Stromal cell of bone marrow (primary cell): ENCODE results near the gene CBX2.
"Not testable (repeated sequence)": the region's sequence is repeated elsewhere in the genome, so short reads cannot be mapped to it uniquely, and the experiment has no call there.

Experiments
- DNase-seq: peaks from one replicate; pipeline ENCODE4 v3.0.0-alpha.2; 2012; ENCODE audit warnings: low read depth

The CBX2 gene

DNA sequence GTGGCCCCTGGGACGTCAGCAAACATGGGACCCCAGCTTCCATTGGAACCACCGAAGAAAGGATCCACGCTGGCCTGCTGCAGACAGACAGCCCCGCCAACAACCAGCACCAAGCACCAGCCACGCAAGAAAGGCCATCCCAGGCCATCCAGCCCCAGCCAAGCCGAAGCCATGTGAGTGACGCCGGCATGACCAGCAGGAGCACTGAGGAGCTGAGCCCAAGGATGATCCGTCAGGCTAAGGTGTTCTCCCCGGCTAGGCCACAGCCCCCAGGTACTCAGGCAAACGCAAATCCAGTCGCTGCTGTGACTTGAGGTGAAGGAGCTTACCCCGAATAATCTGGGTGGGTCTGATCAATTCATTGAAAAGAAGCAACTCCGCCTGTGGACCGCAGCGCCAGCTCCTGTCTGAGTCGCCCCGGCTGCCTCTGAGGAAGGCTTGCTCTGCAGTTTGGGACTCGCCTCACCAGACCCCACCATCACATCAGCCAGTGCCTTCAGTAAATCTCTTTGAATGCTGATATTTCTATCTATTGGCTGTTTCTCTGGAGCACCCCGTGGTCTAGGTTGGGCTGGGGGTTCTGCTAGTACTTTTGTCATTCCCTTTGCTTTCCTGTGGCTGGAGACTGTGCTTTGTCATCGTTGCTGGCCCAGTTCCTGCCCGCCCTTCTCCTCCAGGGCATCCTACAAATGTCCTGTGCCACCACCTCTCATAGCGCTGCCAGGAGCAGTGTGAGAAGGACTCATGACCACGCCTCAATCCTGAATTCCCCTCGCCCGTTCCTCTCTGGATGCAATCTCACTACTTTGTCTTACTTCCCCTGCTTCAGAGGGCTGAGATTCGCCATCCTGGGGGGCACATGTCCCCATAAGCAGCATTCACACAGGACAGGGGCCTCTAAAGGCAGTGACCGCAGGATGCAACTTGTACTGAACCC, 8.1 kb upstream of the CBX2 start:
- no peak for DNase-seq

DNA sequence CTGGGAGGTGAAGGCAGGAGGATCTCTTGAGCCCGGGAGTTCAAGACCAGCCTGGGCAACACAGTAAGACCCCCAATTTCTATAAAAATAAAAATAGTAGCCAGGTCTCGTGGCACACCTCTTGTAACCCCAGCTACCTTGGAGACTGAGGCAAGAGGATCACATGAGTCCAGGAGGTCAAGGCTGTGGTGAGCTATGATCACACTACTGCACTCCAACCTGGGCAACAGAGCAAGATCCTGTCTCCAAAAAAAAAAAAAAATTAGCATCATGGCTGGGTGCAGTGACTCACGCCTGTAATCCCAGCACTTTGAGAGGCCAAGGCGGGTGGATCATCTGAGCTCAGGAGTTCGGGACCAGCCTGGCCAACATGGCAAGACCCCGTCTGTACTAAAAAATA, 6.7 kb upstream of the CBX2 start:
- no peak for DNase-seq

DNA sequence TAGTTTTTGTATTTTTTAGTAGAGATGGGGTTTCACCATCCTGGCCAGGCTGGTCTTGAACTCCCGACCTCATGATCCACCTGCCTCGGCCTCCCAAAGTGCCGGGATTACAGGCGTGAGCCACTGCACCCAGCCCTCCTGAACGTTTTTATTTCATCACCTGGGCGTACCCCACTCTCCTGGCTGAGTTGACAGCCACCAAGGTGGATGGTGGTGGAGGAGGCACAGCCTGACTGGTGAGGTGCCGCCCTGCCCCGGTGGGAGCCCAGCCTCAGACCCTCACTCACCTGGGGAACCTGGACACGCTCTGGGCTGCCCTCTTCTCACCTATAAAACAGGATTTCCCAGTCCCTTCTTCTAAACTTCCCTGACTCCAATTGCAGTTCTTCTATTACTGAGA, 5.2 kb upstream of the CBX2 start:
- DNase-seq = not testable (repeated sequence)

DNA sequence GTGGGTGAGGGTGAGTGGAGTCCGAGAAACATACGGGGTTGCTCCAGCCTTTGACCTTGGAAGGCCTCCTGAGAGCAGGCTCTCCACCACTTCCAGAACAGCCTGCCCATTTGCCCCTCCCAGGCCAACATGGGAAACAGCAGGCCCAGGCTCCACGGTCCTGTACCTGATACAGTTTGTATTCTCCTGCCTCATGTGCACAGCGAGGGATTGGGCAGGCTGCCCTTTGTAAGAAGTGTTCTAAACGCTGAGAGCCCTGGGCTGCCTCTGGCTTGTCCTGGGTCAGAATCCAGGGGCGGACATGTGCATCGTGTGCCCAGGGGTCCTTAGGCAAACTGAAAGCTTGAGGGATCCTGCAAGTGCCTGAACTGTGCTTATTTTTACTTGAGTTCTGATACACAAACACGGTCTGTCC, 3.4 kb upstream of the CBX2 start:
- DNase-seq = no peak

DNA sequence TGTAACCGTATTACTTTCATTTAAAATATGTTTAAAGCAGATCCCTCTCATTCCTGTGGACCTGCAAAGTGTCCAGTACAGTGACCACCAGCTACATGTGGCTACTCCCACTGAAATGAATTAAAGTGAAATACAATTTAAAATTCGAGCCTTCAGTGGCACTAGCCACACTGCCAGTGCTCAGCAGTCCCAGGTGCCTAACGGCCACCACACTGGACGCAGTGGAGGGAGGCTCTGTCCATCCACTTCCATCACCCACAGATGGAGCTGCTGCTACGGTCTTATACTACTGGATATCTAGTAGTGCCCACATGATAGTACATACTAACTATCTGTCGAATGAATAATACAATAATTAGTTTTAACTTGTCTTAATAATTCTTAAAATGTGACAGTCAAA, 2.3 kb upstream of the CBX2 start:
- DNase-seq = no peak

DNA sequence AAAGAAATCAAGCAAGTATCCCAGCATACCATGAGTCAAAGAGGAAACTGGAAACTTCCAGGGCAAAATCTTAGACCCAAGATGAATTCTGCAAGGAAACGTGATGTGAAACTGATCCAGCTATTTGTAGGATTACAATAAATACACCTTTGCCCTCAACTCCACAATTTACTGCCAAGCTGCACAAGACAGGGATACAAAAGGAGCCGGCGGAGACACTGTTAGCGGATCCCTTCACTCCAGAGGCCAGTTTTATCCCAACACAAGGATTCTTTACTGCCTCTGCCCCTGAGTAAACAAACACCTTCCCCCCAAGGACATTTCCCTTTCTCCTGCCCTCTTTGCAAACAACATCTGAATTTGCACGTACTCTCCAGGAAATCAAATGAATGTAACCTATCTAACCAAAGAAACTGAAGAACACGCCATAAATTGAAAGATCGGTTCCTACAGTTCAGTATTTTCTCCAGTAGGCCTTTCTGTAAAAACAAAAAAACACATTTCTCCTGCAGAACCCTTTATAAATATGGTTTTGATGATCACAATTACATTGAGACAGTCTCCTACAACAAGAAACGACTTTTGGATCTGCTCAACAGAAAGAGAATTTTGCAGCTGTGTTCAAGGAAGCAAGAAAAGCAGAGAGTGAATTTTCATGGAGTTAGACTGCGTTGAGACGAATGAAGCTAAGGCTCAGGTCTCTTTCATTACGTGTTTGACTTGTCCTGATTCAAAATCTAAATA, 1.4 kb upstream of the CBX2 start:
- no peak for DNase-seq

DNA sequence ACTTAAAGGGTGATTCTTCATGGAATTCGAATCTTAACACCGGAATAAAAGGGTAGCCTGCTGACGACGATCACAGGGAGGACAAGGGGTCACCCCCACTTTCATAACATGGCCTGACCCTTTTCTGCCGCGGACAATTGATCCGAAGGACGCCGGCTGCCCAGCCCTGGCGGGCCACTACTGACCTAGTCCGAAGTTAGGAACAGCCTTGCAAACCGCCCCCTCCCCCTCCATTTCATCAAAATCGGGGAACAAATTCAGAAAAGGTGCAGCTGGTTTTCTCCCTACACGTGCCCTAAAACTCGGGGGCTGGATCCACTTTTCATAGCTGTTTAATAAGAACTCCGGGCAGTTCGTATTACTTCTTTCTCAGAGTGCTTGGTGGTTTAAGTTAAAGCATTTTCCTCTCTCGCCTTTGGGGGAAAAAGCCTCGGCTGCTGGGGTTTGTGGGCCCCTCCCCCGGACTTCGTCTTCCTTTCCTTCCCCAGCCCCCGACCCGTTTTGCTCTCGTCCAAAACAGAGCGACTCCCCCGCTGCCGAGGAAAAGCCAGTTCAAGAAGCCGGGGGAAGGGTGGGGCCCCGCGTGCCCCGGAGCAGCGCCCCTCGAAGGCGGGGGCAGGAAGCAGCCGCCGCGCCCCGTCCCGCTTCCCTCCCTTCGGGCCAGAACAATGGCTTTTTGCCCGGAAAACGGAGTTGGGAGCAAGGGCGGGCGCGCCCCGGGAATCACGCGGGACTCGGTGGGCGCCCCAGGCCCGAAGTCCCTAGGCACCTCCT, 641 bp upstream of the CBX2 start:
- no peak for DNase-seq

DNA sequence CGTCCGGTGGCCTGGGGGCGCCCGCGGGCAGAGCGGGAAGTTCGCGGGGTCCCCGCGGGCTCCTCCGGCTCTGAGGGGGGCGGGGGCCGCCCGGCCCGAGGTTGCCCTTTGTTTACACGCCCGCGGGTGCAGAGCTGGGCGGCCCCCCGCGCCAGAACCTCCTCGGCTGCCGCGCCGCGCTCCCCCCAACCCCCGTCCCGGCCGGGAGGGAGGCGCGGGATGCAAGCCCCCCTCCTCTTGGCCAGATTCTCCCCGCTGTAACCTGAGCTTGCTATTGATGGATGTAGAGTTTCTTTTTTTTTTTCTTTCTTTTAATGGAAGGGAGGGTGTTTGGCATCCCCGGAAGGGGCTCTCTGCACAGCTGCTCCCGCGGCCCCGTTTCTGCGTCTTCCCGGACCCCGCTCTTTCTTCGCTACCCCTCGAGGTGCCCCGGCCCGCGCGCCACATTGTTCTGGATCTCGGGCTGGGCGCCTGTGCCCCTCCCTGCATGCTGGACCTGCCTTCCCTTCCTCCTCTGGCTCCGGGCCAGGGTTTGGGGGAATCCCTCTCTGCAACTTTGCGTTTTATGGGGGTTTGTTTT, 646 bp downstream of the CBX2 start:
- no peak for DNase-seq

DNA sequence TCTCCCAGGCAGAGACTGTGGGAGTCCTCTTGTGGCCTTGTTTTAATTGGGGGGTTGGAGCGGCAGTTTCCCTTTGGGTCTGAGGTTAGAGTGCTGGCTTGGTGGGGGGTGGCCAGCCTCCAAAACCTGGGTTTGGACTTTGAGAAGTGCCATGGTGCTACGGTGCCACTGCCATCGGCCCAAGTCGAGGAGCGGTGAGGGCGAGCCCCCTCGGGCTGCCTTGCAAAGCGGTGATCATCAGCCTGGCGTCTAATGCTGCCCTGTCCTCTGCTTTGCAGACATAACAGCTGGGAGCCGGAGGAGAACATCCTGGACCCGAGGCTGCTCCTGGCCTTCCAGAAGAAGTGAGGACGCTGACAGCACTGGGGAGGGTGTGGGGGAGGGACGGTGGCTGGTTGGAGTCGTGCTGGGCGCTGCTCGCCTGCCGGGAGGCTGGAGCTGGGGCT, 1.2 kb downstream of the CBX2 start:
- no peak for DNase-seq

DNA sequence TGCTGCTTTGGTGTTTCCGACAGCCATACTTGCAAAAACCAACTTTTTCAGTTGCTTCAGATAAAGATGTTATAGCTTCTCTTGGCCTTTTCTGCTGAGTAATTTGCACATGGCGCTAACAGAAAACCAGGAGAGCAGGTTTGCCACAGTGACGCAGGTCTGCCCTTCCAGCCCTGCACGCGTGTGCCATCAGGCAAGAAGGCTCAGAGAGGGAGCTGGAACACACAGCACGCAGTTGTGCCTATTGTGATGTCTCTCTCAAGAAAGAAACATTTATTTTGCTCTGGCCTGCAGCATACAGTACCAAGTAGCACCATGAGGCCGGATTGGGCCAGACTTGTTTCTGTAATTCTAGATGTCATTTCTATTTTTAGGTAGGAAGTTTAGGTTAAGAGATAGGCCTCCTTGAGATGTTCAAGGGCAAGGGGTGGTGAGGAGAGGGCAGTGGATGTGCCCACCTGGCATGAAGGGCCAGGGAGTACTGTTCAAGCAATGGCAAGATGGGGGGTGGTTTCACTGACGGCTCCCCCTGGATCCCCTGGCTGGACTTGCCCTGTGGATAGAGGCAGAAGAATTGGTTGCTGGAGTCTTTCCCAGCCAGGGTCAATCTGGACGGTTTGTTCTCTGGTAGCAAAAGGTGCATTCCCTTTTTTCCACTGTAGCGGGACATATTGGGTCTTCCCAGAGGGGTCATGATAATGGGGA, 1.9 kb downstream of the CBX2 start:
- no peak for DNase-seq

DNA sequence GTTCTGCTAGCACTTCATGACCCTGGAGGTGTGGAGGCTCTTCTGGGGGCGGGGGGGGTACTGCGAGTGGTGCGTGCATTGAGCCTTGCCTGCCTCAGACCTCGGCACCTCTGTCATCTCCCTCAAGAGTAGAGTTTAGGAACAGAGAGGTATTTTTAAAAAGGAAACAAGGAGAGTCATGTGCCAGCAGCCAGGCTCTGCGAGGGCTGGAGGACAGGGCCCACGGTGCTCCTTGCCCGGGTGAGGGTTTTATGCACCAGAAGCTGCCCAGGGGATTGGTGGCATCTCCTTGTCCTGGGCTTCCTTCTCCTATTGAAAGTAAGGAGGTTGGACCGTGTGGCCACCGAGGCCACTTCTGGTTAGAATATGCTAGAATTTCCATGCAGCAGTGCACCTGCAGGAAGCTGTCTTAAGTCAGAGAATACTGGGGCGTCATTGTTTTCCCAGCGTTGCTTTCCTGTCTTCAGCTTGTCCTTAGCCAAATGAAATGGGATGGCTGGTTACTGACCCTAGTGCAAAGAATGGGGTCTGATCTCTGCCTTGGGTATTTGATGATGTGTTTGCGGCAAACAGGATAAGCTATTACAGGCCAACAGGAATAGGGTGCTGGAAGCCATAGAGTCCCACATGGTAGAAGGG, 3.2 kb downstream of the CBX2 start:
- no peak for DNase-seq

DNA sequence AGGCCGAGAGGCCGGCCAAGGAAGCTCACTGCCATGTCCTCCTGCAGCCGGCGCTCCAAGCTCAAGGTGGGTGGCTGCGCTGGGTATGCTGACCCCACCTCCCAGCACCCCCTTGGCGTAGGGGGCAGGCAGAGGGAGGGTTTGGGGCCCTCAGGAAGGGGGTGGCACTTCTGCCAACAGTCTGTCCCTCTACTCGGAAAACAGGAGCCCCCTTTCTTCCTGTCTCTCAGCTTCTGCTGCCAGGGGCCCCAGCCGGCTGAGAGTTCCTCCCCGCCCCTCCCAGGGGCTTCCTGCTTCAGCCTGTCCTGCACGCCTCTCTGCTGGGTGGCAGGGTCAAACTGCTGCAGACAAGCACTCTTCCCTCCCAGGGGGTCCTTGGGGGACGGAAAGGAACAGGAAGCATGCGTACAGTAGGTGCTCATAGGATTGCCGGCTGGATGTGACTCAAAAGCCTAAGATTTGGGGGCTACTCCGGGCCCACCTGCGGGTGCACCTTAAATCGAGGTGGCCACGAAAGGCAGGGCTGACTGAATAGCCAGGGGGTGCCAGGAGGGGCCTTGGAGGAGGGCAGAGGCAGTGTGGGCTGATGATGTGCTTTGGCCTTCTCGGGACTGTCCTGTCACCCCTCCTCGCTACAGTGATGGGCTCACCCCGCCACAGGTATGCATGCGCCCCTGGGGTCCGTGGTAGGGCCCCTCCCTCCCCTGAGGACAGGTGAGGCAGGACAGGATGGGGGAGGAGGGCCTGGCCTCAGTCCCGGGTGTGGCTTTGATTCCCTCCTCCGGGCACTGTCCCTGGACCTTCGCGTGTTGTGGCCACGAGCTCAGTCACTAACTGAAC, 4.0 kb downstream of the CBX2 start:
- no peak for DNase-seq

DNA sequence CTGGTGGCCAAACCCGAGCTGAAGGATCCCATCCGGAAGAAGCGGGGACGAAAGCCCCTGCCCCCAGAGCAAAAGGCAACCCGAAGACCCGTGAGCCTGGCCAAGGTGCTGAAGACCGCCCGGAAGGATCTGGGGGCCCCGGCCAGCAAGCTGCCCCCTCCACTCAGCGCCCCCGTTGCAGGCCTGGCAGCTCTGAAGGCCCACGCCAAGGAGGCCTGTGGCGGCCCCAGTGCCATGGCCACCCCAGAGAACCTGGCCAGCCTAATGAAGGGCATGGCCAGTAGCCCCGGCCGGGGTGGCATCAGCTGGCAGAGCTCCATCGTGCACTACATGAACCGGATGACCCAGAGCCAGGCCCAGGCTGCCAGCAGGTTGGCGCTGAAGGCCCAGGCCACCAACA, 5.9 kb downstream of the CBX2 start:
- no peak for DNase-seq

DNA sequence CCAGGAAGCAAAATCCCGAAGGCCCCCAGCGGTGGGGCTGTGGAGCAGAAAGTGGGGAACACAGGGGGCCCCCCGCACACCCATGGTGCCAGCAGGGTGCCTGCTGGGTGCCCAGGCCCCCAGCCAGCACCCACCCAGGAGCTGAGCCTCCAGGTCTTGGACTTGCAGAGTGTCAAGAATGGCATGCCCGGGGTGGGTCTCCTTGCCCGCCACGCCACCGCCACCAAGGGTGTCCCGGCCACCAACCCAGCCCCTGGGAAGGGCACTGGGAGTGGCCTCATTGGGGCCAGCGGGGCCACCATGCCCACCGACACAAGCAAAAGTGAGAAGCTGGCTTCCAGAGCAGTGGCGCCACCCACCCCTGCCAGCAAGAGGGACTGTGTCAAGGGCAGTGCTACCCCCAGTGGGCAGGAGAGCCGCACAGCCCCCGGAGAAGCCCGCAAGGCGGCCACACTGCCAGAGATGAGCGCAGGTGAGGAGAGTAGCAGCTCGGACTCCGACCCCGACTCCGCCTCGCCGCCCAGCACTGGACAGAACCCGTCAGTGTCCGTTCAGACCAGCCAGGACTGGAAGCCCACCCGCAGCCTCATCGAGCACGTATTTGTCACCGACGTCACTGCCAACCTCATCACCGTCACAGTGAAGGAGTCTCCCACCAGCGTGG, 6.5 kb downstream of the CBX2 start:
- DNase-seq = no peak

DNA sequence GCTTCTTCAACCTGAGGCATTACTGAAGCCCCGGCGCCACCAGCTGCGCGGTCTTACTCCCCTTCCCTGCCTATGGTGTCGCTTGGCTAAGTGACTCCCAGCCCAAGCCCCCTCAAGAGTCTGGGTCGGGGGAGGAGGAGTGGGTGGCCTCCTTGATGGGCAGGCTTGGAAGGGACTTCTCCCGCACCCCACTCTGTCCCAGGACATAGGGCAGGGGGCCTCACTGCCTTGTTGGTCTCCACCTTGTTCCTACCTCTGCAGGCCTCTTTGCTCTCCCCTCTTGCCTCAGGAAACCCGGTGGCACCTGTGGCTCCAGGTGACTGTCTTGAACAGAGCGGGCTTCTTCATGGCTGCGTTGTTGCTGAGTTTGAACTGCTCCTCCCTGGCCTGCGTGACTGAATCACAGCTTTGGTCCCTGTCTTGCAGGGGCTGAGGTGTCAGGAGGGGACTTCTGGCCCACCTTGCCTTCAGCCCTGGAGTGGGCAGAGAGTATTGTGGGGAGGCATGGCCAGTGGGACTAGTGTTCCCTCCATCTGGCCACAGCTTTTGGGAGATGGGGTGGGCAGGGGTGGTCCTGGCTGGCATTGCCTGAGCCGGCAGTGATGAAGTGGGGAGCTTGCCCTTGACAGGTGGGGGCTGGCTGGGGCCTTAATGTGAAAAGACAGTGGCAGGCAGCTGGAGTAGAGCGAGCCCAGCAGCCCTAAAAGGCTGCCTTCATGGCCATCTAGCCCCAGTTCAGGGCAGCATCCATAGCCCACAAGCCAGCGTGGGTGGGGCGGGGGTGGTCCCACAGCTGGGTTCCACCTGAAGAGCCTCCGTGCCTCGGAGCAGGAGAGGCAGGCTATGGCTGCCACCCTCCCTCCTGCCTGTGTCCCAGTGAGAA, 7.3 kb downstream of the CBX2 start:
- DNase-seq = no peak

DNA sequence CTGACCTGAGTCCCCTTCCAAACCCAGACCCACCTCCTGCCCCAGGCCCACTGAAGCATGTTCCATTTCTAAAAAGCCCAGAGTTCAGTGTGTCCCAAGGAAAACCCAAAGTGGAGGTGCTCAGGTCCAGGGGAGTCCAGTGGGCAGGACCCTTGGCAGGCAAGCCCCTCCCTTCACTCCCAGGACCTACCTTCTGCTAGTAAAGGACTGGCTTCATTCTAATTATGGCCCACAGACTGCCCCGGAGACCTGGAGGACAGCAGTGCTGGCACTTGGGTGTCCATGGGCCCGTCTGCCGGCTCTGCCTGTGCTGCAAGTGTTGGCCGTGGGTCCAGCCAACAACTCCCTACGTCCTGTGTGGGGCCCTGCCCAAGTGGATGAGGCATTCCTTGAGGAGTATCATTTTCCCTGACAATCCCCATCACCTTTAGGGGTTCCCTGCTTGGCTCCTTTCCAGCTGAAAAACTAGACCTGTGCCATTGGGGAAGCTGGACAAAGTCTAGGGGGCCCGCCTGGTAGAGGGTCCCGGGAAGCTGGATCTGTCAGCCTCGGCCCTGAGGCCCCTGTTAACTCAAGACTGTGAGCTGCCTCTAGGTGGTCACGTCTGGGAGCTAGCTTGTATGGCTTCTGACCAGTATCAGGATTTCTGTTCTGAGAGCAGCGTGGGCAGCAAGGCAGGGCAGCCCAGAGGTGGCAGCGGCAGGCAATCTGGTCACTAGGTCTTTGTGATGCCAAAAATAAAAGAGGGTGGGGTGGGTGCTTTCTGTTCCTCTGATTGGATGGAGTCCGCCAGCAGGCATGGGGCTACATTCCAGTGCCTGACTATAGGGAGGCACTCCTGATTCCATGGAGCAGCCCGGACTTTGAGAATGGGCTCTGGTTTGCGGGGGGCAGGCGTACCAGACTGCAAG, 8.2 kb downstream of the CBX2 start:
- no peak for DNase-seq

DNA sequence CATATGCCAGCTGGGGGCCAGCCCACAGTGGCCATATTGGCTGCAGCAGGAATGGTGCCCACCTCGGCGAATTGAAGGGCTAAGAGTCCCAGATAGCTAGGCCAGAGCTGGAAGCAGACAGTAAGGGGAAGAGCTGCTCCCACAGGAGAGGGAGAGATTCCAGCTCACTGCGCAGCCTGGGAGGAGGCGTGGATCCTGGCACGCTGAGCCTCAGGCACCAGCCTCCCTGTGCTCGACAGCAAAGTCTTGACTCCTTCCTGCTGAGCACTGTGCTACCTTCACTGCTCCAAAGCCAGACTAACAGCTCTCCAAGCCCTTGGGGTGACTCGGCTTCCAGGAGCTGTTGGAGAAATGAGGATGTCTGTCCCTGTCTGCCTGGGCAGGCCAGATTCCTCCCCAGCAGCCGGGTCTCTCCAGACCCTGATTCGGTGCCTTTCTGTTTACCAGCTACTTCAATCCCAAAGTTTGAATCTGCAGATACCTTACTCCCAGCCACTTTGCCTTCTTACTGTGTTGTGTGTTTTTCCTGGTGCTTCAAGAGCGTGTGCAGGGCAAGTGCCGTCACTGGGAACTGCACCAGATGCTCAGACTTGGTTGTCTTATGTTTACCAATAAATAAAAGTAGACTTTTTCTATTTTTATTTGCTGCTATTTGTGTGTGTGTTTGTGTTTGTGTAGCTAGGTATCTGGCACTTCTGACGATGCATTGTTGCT, 9.1 kb downstream of the CBX2 start:
- no peak for DNase-seq
